ENCODE results near the gene NCOA3. TPM values are rescaled to one million over a fixed set of nuclear protein-coding genes. Genes with fewer than 3 reads are reported as not detected.
"Not testable (repeated sequence)": the region's sequence is repeated elsewhere in the genome, so short reads cannot be mapped to it uniquely, and the experiment has no call there.

The NCOA3 gene
- 10 to 100 TPM; 22.9 to 23.6 TPM for total RNA-seq
- long read RNA-seq, partial matches to known transcripts = 1 of 7 reads
- long read RNA-seq, other reads (novel, unspliced or antisense) = 6 of 7 reads

DNA sequence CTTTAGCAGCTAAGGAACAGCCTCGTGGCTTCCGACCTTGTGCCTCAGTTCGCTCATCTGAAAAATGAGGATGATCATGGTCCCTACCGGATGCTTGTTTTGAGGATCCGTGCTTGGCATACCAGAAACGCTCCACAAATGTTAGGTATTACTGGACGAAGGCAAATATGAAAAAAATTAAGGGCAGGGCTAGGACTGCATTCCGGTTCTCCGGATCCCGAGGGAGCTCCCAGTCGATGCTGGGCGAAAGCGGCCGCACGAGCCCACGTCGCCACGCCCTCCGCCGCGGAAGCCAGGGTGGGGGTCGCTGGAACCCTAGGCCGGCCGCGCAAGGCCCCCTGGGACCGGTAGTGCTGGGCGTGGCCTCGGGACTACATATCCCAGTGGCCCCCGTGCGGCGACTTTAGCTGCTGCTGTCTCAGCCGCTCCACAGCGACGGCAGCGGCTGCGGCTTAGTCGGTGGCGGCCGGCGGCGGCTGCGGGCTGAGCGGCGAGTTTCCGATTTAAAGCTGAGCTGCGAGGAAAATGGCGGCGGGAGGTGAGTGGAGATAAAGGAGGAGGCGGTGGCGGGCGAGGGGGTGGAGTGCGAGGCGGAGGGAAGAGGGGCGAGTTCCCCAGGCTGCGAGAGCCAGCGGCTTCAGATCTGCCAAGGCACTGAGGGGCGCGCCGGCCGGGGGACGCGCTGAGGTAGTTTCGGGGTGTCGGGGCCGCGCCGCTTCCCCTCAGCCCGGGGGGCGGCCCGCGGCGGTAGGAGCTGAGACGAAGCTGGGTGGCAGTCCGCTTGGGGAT is at the start of gene NCOA3:
Gene NCOA3 (plus strand): TSS at position 406 of the 789 bp plus-strand sequence. CDS start 120,361 bp downstream, outside the sequence.
- peak; percentile 91 for ATAC-seq
- peak; percentile 96 to 99 for DNase-seq
- intact Hi-C loops (cut with DNase I, micrococcal nuclease) = loop anchor here in 1 of 2 donors (5.0 kb wide), 1 partner anchor 121 kb away; no protein-coding TSS in a partner anchor

GRCh38 chr20:47452736-47453161 is 48.9 kb upstream of the NCOA3 start:
- intact Hi-C loops (cut with DNase I, micrococcal nuclease) = no loop called here
- no peak for DNase-seq

DNA sequence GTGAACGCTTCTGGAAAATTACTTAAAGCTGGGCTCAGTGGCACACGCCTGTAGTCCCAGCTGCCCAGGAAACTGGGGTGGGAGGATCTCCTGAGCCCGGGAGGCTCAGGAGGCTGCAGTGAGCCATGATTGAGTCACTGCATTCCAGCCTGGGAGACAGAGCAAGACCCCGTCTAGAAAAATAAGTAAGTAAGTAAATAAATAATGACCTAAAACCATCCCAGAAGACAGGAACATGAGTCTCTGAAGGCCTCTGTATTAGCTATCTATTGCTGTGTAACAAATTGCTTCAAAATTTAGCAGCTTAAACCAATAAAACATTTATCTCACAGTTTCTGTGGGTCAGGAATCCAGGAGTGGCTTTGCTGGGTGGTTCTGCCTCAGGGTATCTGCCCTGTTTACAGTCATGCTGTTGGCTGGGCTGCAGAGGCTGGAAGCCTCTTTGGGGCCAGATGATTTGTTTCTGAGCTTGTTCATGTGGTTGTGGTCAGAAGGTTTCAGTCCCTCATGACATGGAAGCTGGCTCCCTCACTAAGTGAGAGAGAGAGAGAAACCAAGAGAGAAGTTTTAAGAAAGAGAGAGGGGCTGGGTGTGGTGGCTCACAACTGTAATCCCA is 48.4 kb upstream of the NCOA3 start:
- no peak for ATAC-seq
- intact Hi-C loops (cut with DNase I, micrococcal nuclease) = no loop called here
- DNase-seq = no peak

More at GRCh38 chr20:47452736-47453161, 48.9 kb upstream of the NCOA3 start:
- no peak for ATAC-seq

GRCh38 chr20:47454298-47455132 is 47.2 kb upstream of the NCOA3 start:
- intact Hi-C loops (cut with DNase I, micrococcal nuclease) = no loop called here
- DNase-seq = no peak
- no peak for ATAC-seq

DNA sequence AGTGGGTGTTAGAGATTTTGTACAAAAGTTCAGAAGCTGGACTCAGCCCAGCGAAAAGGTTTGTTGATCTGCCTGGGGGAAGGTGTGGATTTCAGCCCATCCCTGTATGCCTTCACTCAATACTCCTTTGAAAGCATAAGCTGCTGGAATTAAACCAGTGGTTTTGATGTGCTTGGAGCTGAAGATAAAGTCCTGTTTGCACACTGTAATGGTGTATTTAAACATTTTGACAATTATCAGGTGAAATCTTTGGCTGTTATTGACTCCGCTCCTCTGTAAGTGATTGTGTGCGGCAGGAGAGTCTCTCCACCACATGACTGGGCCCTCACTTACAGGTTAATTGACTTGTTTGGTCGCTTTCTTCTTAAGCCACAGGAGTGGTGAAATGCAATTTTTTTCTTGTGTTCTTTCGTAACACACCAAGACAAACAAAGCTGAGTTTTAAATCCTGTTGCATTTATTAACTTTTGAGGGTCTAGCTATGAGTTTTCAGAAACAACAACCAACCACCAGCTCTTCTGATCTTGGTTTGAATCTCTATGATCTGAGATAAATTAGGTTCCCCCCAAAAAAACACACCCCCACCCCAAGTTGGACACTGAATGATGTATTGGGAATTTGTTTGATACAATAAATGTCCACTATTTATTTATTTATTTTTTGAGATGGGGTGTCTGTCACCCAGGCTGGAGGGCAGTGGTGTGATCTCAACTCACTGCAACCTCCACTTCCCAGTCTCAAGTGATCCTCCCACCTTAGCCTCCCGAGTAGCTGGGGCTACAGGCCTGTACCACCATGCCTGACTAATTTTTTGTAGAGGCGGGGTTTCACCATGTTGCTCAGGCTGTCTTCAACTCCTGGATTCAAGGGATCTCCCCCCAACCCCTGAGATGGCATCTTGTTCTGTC is 46.3 kb upstream of the NCOA3 start:
- DNase-seq = no peak
- intact Hi-C loops (cut with DNase I, micrococcal nuclease) = no loop called here
- ATAC-seq = no peak

GRCh38 chr20:47456041-47456537 is 45.6 kb upstream of the NCOA3 start:
- ATAC-seq (no peak), DNase-seq (no peak)
- intact Hi-C loops (cut with DNase I, micrococcal nuclease) = no loop called here

DNA sequence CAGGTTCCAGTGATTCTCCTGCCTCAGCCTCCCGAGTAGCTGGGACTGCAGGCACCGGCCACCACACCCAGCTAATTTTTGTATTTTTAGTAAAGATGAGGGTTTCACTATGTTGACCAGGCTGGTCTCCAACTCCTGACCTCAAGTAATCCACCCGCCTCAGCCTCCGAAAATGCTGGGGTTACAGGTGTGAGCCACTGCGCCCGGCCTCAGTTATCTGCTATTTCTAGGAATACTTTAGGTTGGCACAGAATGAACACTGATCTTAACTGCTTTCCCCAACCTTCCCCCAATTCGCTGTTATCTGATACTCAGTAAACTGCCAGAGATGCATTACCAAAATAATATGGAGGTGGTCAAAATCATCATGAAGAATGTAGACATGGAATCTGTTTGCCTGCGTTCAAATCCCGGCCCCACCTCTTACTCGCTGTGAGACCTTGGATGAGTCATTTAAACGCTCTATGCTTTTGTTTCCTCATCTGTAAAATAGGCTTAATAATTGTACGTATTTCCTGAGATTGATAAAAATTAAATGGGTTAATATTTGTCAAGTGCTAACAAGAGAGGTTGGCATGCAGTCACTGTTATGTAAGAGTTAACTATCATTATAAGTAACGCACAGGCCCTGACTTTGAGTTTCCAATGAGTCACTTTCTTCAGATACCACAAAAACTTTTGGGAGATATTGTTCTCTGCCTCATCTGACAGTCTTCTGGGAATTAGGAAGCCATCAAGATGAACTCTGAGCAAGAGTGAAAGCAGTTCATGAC is 44.5 kb upstream of the NCOA3 start:
- no peak for ATAC-seq
- intact Hi-C loops (cut with DNase I, micrococcal nuclease) = no loop called here

DNA sequence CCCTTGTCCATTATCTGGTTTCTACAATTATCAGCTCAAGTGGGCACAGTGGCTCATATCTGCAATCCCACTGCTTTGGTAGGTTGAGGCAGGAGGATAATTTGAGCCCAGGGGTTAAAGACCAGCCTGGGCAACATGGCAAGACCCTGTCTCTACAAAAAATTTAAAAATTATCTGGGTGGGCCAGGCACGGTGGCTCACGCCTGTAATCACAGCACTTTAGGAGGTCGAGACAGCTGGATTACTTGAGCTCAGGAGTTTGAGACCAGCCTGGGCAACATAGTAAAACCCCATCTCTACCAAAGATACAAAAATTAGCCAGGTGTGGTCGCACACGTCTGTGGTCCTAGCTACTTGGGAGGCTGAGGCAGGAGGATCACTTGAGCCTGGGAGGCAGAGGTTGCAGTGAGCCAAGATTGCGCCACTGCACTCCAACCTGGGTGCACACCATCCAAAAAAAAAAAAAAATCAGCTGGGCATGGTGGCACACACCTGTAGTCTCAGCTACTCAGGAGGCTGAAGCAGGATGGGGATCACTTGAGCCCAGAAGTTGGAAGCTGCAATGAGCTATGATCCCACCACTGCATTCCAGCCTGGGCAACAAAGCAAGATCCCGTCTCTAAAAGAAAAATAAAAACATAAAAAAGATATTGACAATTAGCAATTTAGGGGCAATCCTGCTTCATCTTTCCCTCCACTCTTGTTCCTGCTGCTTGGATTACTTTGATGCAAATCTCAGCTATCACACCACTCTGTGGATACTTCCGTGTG is 43.2 kb upstream of the NCOA3 start:
- ATAC-seq; DNase-seq; intact Hi-C loops (cut with DNase I, micrococcal nuclease): not testable (repeated sequence)

More for the DNA sequence above, 44.5 kb upstream of the NCOA3 start:
- DNase-seq = no peak

DNA sequence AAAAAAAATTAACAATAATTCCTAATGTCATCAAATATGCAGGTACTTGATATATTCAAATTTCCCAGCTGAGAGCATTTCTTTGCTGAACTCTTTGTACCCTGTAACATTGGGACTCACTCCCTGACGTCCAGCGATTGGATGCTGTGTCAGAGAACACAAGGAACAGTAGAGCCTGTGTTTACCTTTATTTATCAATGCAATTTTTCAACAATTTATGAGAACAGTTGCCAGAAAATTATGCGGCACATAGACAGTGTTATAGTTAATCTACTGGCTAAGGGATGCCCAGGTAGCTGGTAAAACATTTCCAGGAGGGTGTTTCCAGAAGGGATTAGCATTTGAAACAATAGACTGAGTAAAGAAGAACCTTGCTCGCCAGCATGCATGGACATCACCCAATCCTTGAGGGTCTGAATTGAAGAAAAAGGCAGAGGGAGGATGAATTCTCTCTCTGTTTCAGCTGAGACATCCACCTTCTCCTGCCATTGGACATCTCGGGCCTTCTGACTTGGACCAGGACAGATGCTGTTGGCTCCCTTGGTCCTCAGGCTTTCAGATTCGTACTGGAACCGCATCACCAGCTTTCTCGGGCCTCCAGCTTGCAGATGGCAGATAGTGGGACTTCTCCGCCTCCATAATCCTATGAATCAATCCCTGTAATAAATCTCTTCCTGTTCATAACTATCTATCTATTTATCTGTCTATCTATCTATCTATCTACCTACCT is 42.2 kb upstream of the NCOA3 start:
- no peak for DNase-seq
- intact Hi-C loops (cut with DNase I, micrococcal nuclease) = no loop called here
- ATAC-seq = no peak

DNA sequence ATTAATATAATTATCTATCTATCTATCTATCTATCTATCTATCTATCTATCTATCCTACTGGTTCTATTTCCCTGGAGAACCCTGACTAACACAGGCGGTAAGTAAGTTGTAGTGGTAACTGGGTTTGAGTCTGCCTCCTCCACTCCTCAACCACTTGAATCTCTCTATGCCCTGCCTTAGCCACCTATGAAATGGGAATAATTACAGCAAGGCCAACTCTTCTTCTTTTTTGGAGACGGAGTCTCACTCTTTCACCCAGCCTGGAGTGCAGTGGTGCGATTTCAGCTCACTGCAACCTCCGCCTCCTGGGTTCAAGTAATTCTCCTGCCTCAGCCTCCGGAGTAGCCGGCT is 41.0 kb upstream of the NCOA3 start:
- DNase-seq; intact Hi-C loops (cut with DNase I, micrococcal nuclease); ATAC-seq: not testable (repeated sequence)

DNA sequence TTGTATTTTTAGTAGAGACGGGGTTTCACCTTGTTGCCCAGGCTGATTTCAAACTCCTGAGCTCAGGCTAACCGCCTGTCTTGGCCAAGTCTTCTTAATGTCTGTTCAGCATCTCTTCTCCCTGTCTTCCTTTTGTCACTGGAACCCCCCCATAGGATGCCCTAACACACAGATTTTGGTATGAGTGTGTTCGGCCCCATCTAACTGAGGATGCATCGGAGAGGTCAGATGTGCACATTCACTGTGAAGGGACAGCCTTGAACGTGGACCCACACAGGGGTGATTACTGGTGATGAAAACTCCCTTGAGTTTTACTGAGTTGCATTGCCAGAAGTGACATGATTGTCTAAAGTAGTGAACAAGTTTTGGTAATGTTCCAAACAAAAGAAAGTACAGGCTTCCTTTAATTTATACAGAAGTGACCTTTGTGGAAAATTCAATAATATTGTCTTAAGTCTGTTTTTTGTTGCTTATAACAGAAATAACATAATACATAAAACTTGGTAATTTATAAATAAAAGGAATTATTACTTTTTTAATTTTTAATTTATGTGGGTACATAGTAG is 40.5 kb upstream of the NCOA3 start:
- ATAC-seq = no peak
- DNase-seq = no peak
- intact Hi-C loops (cut with DNase I, micrococcal nuclease) = no loop called here

DNA sequence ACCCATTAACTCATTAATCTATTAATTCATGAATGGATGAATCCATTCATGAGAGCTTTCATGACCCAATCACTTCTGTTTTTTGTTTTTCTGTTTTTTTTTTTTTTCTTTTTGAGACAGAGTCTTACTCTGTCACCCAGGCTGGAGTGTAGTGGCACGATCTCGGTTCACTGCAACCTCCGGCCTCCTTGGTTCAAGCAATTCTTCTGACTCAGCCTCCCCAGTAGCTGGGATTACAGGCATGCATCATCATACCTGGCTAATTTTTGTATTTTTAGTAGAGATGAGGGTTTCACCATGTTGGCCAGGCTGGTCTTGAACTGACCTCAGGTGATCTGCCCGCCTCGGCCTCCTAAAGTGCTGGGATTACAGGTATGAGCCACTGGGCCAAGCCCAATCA is 39.8 kb upstream of the NCOA3 start:
- intact Hi-C loops (cut with DNase I, micrococcal nuclease); ATAC-seq; DNase-seq: not testable (repeated sequence)

GRCh38 chr20:47464380-47465101 is 37.1 kb upstream of the NCOA3 start:
- ATAC-seq (peak; percentile 94), DNase-seq (peak; percentile 23 to 58)
- intact Hi-C loops (cut with DNase I, micrococcal nuclease) = no loop called here

DNA sequence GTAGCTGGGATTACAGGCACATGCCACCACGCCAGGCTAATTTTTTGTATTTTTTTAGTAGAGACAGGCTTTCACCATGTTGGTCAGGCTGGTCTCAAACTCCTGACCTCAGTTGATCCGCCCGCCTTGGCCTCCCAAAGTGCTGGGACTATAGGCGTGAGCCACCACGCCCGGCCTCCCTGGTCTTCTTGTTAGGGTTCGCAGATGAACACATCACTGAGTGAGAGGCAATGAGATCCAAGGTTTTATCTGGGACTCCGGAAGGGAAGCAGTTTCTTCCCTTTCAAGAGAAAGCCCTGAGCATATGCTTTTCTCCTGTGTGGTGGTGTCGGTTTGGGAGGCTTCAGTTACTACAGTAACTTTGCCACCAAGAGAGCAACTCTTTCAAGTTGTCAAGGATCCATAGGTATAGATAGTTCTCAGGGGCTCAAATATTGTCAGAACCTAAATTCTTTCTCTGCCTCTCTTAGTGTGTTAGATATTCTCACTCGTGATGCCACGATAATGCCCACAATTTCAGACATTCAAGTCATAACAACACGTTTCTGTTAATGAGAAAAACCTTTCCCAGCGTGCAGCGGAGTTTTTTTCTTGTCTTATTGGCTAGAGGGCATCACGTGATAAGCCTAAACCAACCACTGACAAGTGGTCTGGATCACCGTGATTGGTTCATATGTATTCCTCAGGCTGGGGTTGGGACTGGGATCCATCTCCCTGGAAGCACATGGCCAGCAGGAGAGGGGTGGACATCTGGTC is 36.2 kb upstream of the NCOA3 start:
- no peak for DNase-seq
- intact Hi-C loops (cut with DNase I, micrococcal nuclease) = no loop called here
- ATAC-seq = no peak

Data from left colon (tissue), 2 donors.